ENCODE data around the gene RAD51C. TPM values are rescaled to one million over a fixed set of nuclear protein-coding genes. Genes with fewer than 3 reads are reported as not detected.

The RAD51C gene
- total RNA-seq, 3 donors from 2014 or later (not counting 1 experiment from before 2014, with no cell fraction given): 13.4 to 18.9 (median 17.1) TPM

DNA sequence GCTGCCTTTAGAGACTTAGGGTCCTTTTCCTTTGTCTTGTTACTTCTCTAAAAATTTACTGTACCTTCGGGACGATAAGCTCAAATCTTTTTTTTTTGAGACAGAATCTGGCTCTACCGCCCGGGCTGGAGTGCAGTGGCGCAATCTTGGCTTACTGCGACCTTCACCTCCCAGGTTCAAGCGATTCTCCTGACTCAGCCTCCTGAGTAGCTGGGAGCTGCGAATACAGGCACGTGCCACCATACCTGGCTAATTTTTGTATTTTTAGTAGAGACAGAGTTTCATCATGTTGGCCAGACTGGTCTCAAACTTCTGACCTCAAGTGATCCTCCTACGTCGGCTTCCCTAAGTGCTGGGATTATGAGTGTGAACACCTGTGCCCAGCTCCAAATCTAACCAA, 7.4 kb downstream of the RAD51C start:
- no peaks in the 10 kb centered on the region for H3K27me3 ChIP-seq (ENCODE audit: control insufficient read depth, insufficient read depth, low read length)
- Mint-ChIP-seq H3K4me3 (no peak overlapping the region), H3K27me3 (ENCODE audit: low read depth in 2 of 2) (no peaks in the 10 kb centered on the region), H3K27ac (no peak overlapping the region), H3K36me3 (no peaks in the 10 kb centered on the region), H3K9me3 (no peaks in the 10 kb centered on the region), H3K4me1 (no peaks in the 10 kb centered on the region)
- H3K27ac ChIP-seq (ENCODE audit: low read length): no peak overlapping the region
- DNase-seq (no peak), ATAC-seq (no peak)
- H3K4me3 ChIP-seq (ENCODE audit: low read length): no peak overlapping the region
- intact Hi-C loops (cut with micrococcal nuclease): no loop called here
- no peaks in the 10 kb centered on the region for H3K4me1 ChIP-seq (ENCODE audit: control insufficient read depth, insufficient read depth, low read length)
- no peaks in the 10 kb centered on the region for H3K9me3 ChIP-seq (ENCODE audit: control insufficient read depth, insufficient read depth, low read length)
- H3K36me3 ChIP-seq (ENCODE audit: control insufficient read depth, insufficient read depth, low read length): peaks cover 14% of the 10 kb centered on the region
- TF ChIP-seq, protein P1, sequence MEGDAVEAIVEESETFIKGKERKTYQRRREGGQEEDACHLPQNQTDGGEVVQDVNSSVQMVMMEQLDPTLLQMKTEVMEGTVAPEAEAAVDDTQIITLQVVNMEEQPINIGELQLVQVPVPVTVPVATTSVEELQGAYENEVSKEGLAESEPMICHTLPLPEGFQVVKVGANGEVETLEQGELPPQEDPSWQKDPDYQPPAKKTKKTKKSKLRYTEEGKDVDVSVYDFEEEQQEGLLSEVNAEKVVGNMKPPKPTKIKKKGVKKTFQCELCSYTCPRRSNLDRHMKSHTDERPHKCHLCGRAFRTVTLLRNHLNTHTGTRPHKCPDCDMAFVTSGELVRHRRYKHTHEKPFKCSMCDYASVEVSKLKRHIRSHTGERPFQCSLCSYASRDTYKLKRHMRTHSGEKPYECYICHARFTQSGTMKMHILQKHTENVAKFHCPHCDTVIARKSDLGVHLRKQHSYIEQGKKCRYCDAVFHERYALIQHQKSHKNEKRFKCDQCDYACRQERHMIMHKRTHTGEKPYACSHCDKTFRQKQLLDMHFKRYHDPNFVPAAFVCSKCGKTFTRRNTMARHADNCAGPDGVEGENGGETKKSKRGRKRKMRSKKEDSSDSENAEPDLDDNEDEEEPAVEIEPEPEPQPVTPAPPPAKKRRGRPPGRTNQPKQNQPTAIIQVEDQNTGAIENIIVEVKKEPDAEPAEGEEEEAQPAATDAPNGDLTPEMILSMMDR (IDR thresholded peaks at IDR 0.05): no peak
- 97% methylated on average over 11 of the region's 11 CpGs for WGBS (ENCODE audit: insufficient coverage)

DNA sequence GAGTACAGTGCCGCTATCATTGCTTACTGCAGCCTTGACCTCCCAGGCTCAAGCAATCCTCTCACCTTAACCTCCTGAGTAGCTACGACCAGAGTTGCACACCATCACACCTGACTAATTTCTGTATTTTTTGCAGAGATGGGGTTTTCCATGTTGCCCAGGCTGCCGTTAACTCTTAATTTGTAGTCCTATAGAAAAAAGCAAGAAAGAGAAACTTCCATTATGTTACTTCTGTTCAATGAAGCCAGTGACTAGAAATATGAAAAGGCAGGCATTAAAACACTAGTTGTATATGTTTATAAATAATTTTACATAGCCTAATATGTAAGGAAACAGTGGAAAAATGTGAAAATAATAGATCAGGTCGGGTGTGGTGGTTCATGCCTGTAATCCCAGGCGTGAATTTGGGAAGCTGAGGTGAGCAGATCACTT, 9.7 kb downstream of the RAD51C start:
- Mint-ChIP-seq H3K4me3 (no peak overlapping the region), H3K4me1 (peaks cover 0 to 7% of the 10 kb centered on the region in 2 donors), H3K27ac (no peak overlapping the region), H3K9me3 (no peaks in the 10 kb centered on the region), H3K36me3 (peaks cover 7% of the 10 kb centered on the region), H3K27me3 (ENCODE audit: low read depth in 2 of 2) (no peaks in the 10 kb centered on the region)
- no peak overlapping the region for H3K4me3 ChIP-seq (ENCODE audit: low read length)
- TF ChIP-seq, protein P1 (IDR thresholded peaks at IDR 0.05): no peak
- no peak overlapping the region for H3K27ac ChIP-seq (ENCODE audit: low read length)
- no peaks in the 10 kb centered on the region for H3K27me3 ChIP-seq (ENCODE audit: control insufficient read depth, insufficient read depth, low read length)
- H3K9me3 ChIP-seq (ENCODE audit: control insufficient read depth, insufficient read depth, low read length): no peaks in the 10 kb centered on the region
- no peak for ATAC-seq
- 73% methylated on average over 4 of the region's 5 CpGs for WGBS (ENCODE audit: insufficient coverage)
- peaks cover 11% of the 10 kb centered on the region for H3K36me3 ChIP-seq (ENCODE audit: control insufficient read depth, insufficient read depth, low read length)
- intact Hi-C loops (cut with micrococcal nuclease): no loop called here
- H3K4me1 ChIP-seq (ENCODE audit: control insufficient read depth, insufficient read depth, low read length): no peaks in the 10 kb centered on the region
- no peak for DNase-seq

DNA sequence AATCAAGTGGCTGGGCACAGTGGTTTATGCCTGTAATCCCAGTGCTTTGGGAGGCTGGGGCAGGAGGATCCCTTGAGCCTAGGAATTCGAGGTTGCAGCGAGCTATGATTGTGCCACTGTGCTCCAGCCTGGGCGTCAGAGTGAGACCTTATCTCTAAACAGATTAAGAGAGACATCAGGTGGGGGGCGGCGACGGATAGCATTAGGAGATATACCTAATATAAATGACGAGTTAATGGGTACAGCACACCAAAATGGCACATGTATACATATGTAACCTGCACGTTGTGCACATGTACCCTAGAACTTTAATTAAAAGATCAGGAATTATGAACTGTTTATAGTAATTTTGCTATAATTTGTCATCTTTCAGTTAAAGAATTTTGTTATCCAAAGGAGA, 10.3 kb downstream of the RAD51C start:
- Mint-ChIP-seq H3K27me3 (ENCODE audit: low read depth in 2 of 2) (no peaks in the 10 kb centered on the region), H3K4me1 (peaks cover 0 to 7% of the 10 kb centered on the region in 2 donors), H3K36me3 (peaks cover 8% of the 10 kb centered on the region), H3K27ac (no peak overlapping the region), H3K4me3 (no peak overlapping the region), H3K9me3 (no peaks in the 10 kb centered on the region)
- H3K9me3 ChIP-seq (ENCODE audit: control insufficient read depth, insufficient read depth, low read length): no peaks in the 10 kb centered on the region
- TF ChIP-seq, protein P1 (IDR thresholded peaks at IDR 0.05): no peak
- 90% methylated on average over 7 of the region's 8 CpGs for WGBS (ENCODE audit: insufficient coverage)
- ATAC-seq (no peak), DNase-seq (no peak)
- no peak overlapping the region for H3K27ac ChIP-seq (ENCODE audit: low read length)
- no peaks in the 10 kb centered on the region for H3K4me1 ChIP-seq (ENCODE audit: control insufficient read depth, insufficient read depth, low read length)
- H3K36me3 ChIP-seq (ENCODE audit: control insufficient read depth, insufficient read depth, low read length): peaks cover 11% of the 10 kb centered on the region
- intact Hi-C loops (cut with micrococcal nuclease): no loop called here
- H3K27me3 ChIP-seq (ENCODE audit: control insufficient read depth, insufficient read depth, low read length): no peaks in the 10 kb centered on the region
- H3K4me3 ChIP-seq (ENCODE audit: low read length): no peak overlapping the region

Data from natural killer cell (primary cell).